ENCODE data around the gene IQCH.

Gene IQCH

GRCh38 chr15:67358812-67359211 is 104.2 kb downstream of the IQCH start:
- TF ChIP-seq CTCF (IDR thresholded peaks at IDR 0.05) = no peak

- TF ChIP-seq CTCF (IDR thresholded peaks at IDR 0.05) = no peak
Observed at GRCh38 chr15:67359431-67360079, 105.0 kb downstream of the IQCH start.

- TF ChIP-seq CTCF (IDR thresholded peaks at IDR 0.05) = no peak
Observed at GRCh38 chr15:67361100-67361499, 106.5 kb downstream of the IQCH start.

- no peak for TF ChIP-seq CTCF (IDR thresholded peaks at IDR 0.05)
Observed at GRCh38 chr15:67365994-67366393, 111.4 kb downstream of the IQCH start.

GRCh38 chr15:67366904-67367303 is 112.3 kb downstream of the IQCH start:
- no peak for TF ChIP-seq CTCF (IDR thresholded peaks at IDR 0.05)

GRCh38 chr15:67369359-67369998 is 114.9 kb downstream of the IQCH start:
- TF ChIP-seq CTCF (IDR thresholded peaks at IDR 0.05) = no peak

- no peak for TF ChIP-seq CTCF (IDR thresholded peaks at IDR 0.05)
Observed at GRCh38 chr15:67370206-67370954, 115.8 kb downstream of the IQCH start.
